ENCODE results near the gene LZTFL1. TPM values are rescaled to one million over a fixed set of nuclear protein-coding genes. Genes with fewer than 3 reads are reported as not detected.

The LZTFL1 gene
- total RNA-seq, 1 donor from 2014 or later = 6.7 TPM

- Histone ChIP-seq H3K9me3 (no peaks in the 10 kb centered on the region), H3K4me1 (no peaks in the 10 kb centered on the region), H3K4me3 (no peak overlapping the region), H3K36me3 (peaks cover 5 to 9% of the 10 kb centered on the region in 2 donors), H3K27me3 (no peaks in the 10 kb centered on the region), H3K27ac (no peak overlapping the region)
- intact Hi-C loops (cut with DNase I) = no loop called here
- DNase-seq (ENCODE audit: low spot score in 2 of 2) = peak in 1 of 2 donors; percentile 67
- no peak for TF ChIP-seq CTCF (IDR thresholded peaks at IDR 0.05)
These were observed 23.9 kb downstream of the LZTFL1 start for GRCh38 chr3:45817831-45818522.

DNA sequence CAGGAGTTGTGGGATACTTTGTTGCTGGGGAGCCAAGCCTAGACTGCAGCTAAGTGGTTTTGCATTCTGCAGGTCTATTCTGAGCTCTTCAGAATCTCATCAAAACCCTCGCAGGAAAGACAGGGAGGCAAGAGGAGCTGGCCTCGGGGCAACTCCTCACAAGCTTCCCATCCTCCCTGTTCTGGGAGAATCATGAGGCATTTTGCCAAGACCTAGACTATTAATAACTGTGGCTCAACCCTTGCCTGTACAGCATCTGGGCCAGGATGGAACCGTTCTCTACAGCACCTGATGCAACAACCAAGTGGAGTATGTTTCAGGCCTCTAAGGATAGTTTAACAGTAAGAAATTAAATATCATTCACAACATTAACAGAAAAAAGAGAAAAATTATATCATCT, 25.4 kb downstream of the LZTFL1 start:
- H3K4me3 ChIP-seq = no peak overlapping the region
- intact Hi-C loops (cut with DNase I) = no loop called here
- H3K27ac ChIP-seq = no peak overlapping the region
- no peaks in the 10 kb centered on the region for H3K9me3 ChIP-seq
- H3K36me3 ChIP-seq = peaks cover 0 to 4% of the 10 kb centered on the region in 2 donors
- no peaks in the 10 kb centered on the region for H3K4me1 ChIP-seq
- no peak for TF ChIP-seq CTCF (IDR thresholded peaks at IDR 0.05)
- H3K27me3 ChIP-seq = no peaks in the 10 kb centered on the region
- no peak for DNase-seq (ENCODE audit: low spot score in 2 of 2)

DNA sequence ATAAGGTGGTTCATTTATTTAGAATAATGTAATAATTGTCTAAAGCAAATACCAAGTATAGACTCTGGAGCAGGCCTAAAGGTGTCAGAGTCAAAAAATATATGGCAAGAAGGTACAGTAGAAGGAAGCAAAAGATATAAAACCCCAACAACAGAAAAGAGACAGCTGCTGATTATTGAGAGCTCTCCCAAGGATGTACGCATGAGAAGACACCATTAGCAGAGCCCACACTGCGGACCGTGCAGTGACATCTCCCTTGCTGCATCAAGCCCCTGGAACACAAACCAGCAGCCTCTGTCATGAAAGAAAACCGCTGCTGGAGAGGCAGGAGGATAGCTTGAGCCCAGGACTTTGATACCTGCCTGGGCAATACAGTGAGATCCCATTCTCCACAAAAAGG, 27.6 kb downstream of the LZTFL1 start:
- no peak for DNase-seq (ENCODE audit: low spot score in 2 of 2)
- Histone ChIP-seq H3K4me3 (no peak overlapping the region), H3K36me3 (no peaks in the 10 kb centered on the region), H3K27ac (no peak overlapping the region), H3K9me3 (no peaks in the 10 kb centered on the region), H3K27me3 (no peaks in the 10 kb centered on the region), H3K4me1 (no peaks in the 10 kb centered on the region)
- intact Hi-C loops (cut with DNase I) = no loop called here
- TF ChIP-seq CTCF (IDR thresholded peaks at IDR 0.05) = no peak

DNA sequence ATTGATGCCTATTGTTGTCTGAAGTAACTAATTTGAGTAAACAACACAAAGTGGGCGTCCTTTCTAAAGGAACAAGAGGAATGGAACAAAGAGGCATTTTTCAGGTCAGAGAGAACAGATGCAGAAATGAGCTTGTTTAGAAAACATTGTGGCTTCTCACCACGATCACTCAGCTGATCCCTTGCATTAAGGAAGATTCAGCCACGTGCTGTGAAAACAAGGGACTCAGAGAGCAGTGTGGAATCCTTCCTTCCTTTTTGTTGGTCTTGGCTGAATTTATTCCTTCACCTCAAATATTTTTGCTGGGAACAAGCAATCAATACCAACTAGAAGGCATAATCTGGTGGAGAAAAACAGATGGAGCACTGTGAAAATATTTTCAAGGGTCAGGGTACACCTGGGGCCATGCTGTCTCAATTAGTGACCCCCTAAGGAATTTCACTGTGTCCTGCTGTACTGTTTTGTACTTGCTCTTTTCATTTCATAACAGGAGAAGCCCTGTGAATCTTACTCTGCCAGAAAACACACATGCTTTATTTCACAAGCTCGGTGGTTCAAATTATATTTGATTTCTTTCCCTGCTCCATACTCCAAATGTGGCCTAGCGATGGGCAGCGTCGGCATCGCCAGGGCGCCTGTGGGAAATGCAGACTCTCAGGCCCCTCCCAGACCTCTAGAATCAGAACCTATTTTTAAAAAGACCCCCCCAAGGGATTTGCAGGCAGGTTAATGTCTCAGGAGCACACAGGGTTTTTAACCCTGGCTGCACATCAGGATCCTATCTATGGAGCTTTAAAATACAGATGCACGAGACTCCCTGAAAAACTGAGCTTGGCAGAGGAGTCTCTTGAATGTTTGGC, 34.0 kb downstream of the LZTFL1 start:
- H3K4me1 ChIP-seq = no peaks in the 10 kb centered on the region
- intact Hi-C loops (cut with DNase I) = no loop called here
- H3K9me3 ChIP-seq = no peaks in the 10 kb centered on the region
- no peaks in the 10 kb centered on the region for H3K27me3 ChIP-seq
- no peak overlapping the region for H3K27ac ChIP-seq
- no peak for DNase-seq (ENCODE audit: low spot score in 2 of 2)
- no peak for TF ChIP-seq CTCF (IDR thresholded peaks at IDR 0.05)
- no peak overlapping the region for H3K4me3 ChIP-seq
- H3K36me3 ChIP-seq = no peaks in the 10 kb centered on the region

- no peaks in the 10 kb centered on the region for H3K27me3 ChIP-seq
- no peaks in the 10 kb centered on the region for H3K4me1 ChIP-seq
- no peaks in the 10 kb centered on the region for H3K36me3 ChIP-seq
- no peak overlapping the region for H3K27ac ChIP-seq
- TF ChIP-seq CTCF (IDR thresholded peaks at IDR 0.05) = no peak
- no peak for DNase-seq (ENCODE audit: low spot score in 2 of 2)
- H3K4me3 ChIP-seq = no peak overlapping the region
- H3K9me3 ChIP-seq = no peaks in the 10 kb centered on the region
- intact Hi-C loops (cut with DNase I) = no loop called here
These were observed 34.8 kb downstream of the LZTFL1 start for GRCh38 chr3:45807133-45807532.

Measured in ascending aorta (tissue), 2 donors.